Fibroblast of lung (primary cell): ENCODE data around the gene SBF2.
"Not testable (repeated sequence)": the region's sequence is repeated elsewhere in the genome, so short reads cannot be mapped to it uniquely, and the experiment has no call there.

Source experiments
- CTCF ChIP-seq, 2 donors: IDR thresholded peaks in 1 of 2; conservative IDR thresholded peaks in 1 of 2; 1 replicate in 1 of 2; 2 replicates in 1 of 2; pipeline ENCODE4 v1.5.1; 2011 to 2012; ENCODE audit warnings: low read length in 2 of 2, control low read depth in 1 of 2, inconsistent platforms in 1 of 2, low read depth in 1 of 2, mild to moderate bottlenecking in 1 of 2
- EZH2 ChIP-seq: IDR thresholded peaks from 2 replicates; pipeline ENCODE4 v1.5.1; 2012; ENCODE audit warnings: low read length, control low read depth, mild to moderate bottlenecking; ENCODE audit errors: missing control alignments

- not testable (repeated sequence) for TF ChIP-seq EZH2; CTCF (conservative IDR thresholded peaks at IDR 0.05 in 1 of 2, IDR thresholded peaks at IDR 0.05 in 1 of 2; ENCODE audit: low read depth in 1 of 2, low read length in 2 of 2)
Observed at GRCh38 chr11:10264716-10265115, 29.3 kb downstream of the SBF2 start.
